ENCODE results near the gene NEK1.
"Not testable (repeated sequence)": the region's sequence is repeated elsewhere in the genome, so short reads cannot be mapped to it uniquely, and the experiment has no call there.

NEK1 gene

DNA sequence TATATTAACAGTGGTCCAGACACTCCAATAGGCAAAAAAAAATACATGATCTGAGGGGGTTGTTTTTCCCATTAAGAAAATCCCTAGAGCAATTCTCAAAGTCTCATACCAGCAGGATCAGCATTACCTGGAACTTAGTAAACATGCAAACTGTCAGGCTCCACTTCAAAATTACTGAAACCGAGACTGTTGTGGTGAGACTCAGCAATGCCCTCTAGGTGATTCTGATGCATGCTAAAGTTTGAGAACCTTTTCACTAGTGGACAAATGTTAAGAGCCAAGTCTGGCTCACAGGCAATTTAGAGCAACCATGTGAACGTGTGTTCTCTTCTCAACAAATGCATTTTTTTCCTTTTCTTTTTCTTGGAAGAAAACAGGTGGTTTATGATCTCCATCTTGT, 30.2 kb downstream of the NEK1 start:
- Histone ChIP-seq H4K20me1 (ENCODE audit: insufficient read depth, low read length) (no peaks in the 10 kb centered on the region), H3K27ac (ENCODE audit: low read length) (no peak overlapping the region), H3K9me3 (ENCODE audit: insufficient read depth, low read length) (no peaks in the 10 kb centered on the region), H3K36me3 (replicated peaks; ENCODE audit: low read depth, low read length) (peaks cover 4% of the 10 kb centered on the region), H2AFZ (ENCODE audit: low read depth, low read length) (no peak overlapping the region), H3K27me3 (ENCODE audit: low read depth, low read length) (no peaks in the 10 kb centered on the region), H3K79me2 (ENCODE audit: low read length) (no peaks in the 10 kb centered on the region), H3K4me2 (ENCODE audit: low read length) (no peak overlapping the region), H3K4me1 (ENCODE audit: low read length) (peaks cover 7% of the 10 kb centered on the region), H3K9ac (ENCODE audit: low read length) (no peak overlapping the region), H3K4me3 (ENCODE audit: low read length) (no peak overlapping the region)
- TF ChIP-seq, protein P1, sequence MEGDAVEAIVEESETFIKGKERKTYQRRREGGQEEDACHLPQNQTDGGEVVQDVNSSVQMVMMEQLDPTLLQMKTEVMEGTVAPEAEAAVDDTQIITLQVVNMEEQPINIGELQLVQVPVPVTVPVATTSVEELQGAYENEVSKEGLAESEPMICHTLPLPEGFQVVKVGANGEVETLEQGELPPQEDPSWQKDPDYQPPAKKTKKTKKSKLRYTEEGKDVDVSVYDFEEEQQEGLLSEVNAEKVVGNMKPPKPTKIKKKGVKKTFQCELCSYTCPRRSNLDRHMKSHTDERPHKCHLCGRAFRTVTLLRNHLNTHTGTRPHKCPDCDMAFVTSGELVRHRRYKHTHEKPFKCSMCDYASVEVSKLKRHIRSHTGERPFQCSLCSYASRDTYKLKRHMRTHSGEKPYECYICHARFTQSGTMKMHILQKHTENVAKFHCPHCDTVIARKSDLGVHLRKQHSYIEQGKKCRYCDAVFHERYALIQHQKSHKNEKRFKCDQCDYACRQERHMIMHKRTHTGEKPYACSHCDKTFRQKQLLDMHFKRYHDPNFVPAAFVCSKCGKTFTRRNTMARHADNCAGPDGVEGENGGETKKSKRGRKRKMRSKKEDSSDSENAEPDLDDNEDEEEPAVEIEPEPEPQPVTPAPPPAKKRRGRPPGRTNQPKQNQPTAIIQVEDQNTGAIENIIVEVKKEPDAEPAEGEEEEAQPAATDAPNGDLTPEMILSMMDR (IDR thresholded peaks at IDR 0.05; ENCODE audit: low read depth, low read length), result peak; percentile 28
- no peak for TF ChIP-seq EZH2phosphoT487 (IDR thresholded peaks at IDR 0.05; ENCODE audit: low read depth)

DNA sequence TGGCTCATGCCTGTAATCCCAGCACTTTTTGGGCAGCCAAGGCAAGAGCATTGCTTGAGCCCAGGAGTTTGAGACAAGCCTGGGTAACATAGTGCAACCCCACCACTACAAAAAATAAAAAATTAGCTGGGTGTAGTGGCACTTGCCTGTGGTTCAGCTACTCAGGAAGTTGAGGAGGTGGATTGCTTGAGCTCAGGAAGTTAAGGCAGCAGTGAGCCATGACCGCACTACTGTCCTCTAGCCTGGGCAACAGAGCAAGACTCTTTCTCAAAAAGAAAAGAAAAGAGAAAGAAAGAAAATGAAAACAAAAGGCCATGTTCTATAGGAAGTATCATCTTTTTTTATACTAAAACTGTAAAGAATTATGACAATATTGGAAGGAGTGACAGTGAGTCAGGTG, 38.5 kb downstream of the NEK1 start:
- Histone ChIP-seq H3K79me2 (ENCODE audit: low read length) (no peaks in the 10 kb centered on the region), H3K4me3 (ENCODE audit: low read length) (no peak overlapping the region), H3K4me2 (ENCODE audit: low read length) (no peak overlapping the region), H3K4me1 (ENCODE audit: low read length) (no peaks in the 10 kb centered on the region), H3K9ac (ENCODE audit: low read length) (no peak overlapping the region), H3K27ac (ENCODE audit: low read length) (no peak overlapping the region), H3K9me3 (ENCODE audit: insufficient read depth, low read length) (no peaks in the 10 kb centered on the region), H2AFZ (ENCODE audit: low read depth, low read length) (no peak overlapping the region), H3K36me3 (replicated peaks; ENCODE audit: low read depth, low read length) (no peaks in the 10 kb centered on the region), H4K20me1 (ENCODE audit: insufficient read depth, low read length) (no peaks in the 10 kb centered on the region), H3K27me3 (ENCODE audit: low read depth, low read length) (no peaks in the 10 kb centered on the region)
- no peak for TF ChIP-seq EZH2phosphoT487 (IDR thresholded peaks at IDR 0.05; ENCODE audit: low read depth)
- TF ChIP-seq, protein P1 (IDR thresholded peaks at IDR 0.05; ENCODE audit: low read depth, low read length), result no peak

DNA sequence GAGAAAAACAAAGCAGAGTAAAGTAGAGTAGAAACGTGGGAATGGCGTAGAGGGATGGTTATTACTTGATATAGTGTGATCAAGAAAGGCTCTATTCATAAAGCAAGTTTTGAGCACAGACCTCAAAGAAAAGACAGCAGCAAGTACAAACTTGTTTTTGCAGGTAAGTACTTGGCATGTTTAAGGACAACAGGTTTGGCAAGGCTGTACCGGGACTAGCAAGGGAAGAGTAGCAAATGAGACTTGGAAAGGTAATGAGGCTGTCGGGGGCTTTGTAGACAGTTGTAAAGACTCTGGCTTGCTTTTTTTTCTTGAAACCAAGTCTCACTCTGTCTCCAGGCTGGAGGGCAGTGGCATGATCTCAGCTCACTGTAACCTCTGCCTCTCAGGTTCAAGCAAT, 40.9 kb downstream of the NEK1 start:
- TF ChIP-seq EZH2phosphoT487 (IDR thresholded peaks at IDR 0.05; ENCODE audit: low read depth), result no peak
- TF ChIP-seq, protein P1 (IDR thresholded peaks at IDR 0.05; ENCODE audit: low read depth, low read length), result no peak

DNA sequence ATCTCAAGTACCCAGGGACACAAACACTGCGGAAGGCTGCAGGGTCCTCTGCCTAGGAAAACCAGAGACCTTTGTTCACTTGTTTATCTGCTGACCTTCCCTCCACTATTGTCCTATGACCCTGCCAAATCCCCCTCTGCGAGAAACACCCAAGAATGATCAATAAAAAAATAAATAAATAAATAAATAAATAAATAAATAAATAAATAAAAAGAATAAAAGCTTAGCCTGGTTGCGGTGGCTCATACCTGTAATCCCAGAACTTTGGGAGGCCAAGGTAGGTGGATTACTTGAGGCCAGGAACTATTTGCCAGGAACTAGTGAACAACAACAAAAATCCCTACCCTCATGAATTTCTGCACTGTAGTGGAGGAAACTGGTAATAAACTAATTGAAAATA, 41.4 kb downstream of the NEK1 start:
- not testable (repeated sequence) for H3K4me2 ChIP-seq (ENCODE audit: low read length); H3K4me1 ChIP-seq (ENCODE audit: low read length); H3K79me2 ChIP-seq (ENCODE audit: low read length); H3K27me3 ChIP-seq (ENCODE audit: low read depth, low read length); H3K36me3 ChIP-seq (replicated peaks; ENCODE audit: low read depth, low read length); H3K4me3 ChIP-seq (ENCODE audit: low read length); H4K20me1 ChIP-seq (ENCODE audit: insufficient read depth, low read length); H3K9me3 ChIP-seq (ENCODE audit: insufficient read depth, low read length); H3K9ac ChIP-seq (ENCODE audit: low read length); H3K27ac ChIP-seq (ENCODE audit: low read length); H2AFZ ChIP-seq (ENCODE audit: low read depth, low read length)

More for the DNA sequence above, 40.9 kb downstream of the NEK1 start:
- no peaks in the 10 kb centered on the region for H4K20me1 ChIP-seq (ENCODE audit: insufficient read depth, low read length)
- H3K27me3 ChIP-seq (ENCODE audit: low read depth, low read length), result no peaks in the 10 kb centered on the region
- no peaks in the 10 kb centered on the region for H3K36me3 ChIP-seq (replicated peaks; ENCODE audit: low read depth, low read length)
- no peaks in the 10 kb centered on the region for H3K4me1 ChIP-seq (ENCODE audit: low read length)
- H2AFZ ChIP-seq (ENCODE audit: low read depth, low read length), result no peak overlapping the region
- H3K27ac ChIP-seq (ENCODE audit: low read length), result no peak overlapping the region
- H3K79me2 ChIP-seq (ENCODE audit: low read length), result no peaks in the 10 kb centered on the region
- no peak overlapping the region for H3K4me3 ChIP-seq (ENCODE audit: low read length)
- H3K9me3 ChIP-seq (ENCODE audit: insufficient read depth, low read length), result no peaks in the 10 kb centered on the region
- H3K9ac ChIP-seq (ENCODE audit: low read length), result no peak overlapping the region
- H3K4me2 ChIP-seq (ENCODE audit: low read length), result no peak overlapping the region

DNA sequence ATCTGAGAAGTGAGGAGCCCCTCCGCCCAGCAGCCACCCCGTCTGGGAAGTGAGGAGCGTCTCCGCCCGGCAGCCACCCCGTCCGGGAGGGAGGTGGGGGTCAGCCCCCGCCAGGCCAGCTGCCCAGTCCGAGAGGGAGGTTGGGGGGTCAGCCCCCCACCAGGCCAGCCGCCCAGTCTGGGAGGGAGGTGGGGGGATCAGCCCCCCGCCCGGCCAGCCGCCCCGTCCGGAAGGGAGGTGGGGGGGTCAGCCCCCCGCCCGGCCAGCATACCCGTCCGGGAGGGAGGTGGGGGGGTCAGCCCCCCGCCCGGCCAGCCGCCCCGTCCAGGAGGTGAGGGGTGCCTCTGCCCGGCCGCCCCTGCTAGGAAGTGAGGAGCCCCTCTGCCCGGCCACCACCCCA, 42.1 kb downstream of the NEK1 start:
- not testable (repeated sequence) for H3K4me2 ChIP-seq (ENCODE audit: low read length); H3K9me3 ChIP-seq (ENCODE audit: insufficient read depth, low read length); H4K20me1 ChIP-seq (ENCODE audit: insufficient read depth, low read length); H3K9ac ChIP-seq (ENCODE audit: low read length); H3K27me3 ChIP-seq (ENCODE audit: low read depth, low read length); H2AFZ ChIP-seq (ENCODE audit: low read depth, low read length); H3K27ac ChIP-seq (ENCODE audit: low read length); H3K36me3 ChIP-seq (replicated peaks; ENCODE audit: low read depth, low read length); H3K79me2 ChIP-seq (ENCODE audit: low read length); H3K4me1 ChIP-seq (ENCODE audit: low read length); H3K4me3 ChIP-seq (ENCODE audit: low read length)

DNA sequence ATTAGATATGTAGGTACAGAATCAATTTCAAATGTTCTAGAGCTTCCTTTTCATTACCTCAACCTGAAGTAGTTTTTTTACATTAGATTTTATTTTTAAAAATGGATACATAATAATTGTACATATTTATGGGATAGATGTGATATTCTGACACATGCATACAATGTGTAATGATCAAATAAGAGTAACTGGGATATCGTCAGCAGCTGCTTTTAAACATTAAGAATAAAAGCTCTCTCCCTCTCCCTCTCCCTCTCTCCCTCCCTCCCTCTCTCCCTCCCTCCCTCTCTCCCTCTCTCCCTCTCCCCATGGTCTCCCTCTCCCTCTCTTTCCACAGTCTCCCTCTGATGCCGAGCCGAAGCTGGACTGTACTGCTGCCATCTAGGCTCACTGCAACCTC, 43.2 kb downstream of the NEK1 start:
- H3K4me3 ChIP-seq (ENCODE audit: low read length); H2AFZ ChIP-seq (ENCODE audit: low read depth, low read length); H3K79me2 ChIP-seq (ENCODE audit: low read length); H3K27ac ChIP-seq (ENCODE audit: low read length); H3K27me3 ChIP-seq (ENCODE audit: low read depth, low read length); H3K36me3 ChIP-seq (replicated peaks; ENCODE audit: low read depth, low read length); H4K20me1 ChIP-seq (ENCODE audit: insufficient read depth, low read length); H3K9ac ChIP-seq (ENCODE audit: low read length); H3K4me2 ChIP-seq (ENCODE audit: low read length); H3K9me3 ChIP-seq (ENCODE audit: insufficient read depth, low read length); H3K4me1 ChIP-seq (ENCODE audit: low read length): not testable (repeated sequence)
